GM12878 (cell line): ENCODE measurements around the gene BMPR1B. TPM values are rescaled to one million over a fixed set of nuclear protein-coding genes. Genes with fewer than 3 reads are reported as not detected.

Experiments
- ATAC-seq: fragments of 200-7000 bp; cut with Tn5 transposase; 3 replicates; pipeline ENCODE4 v1.9.1; 2020; ENCODE audit warnings: mild to moderate bottlenecking, moderate library complexity
- BruUV-seq: library from RNA; stranded (reverse); fragments of 400-500 nt; replicated peaks from 2 replicates; lab custom pipeline; 2021; lab: Mats Ljungman, UMichigan
- CTCF ChIA-PET: fragments of 300-600 bp; sonication (Branson Sonifier 250); formaldehyde crosslinking; extraction: SDS; loops from one replicate; lab custom pipeline; 2021; ENCODE audit warnings: inconsistent platforms; lab: Yijun Ruan, JAX
- POLR2A ChIA-PET: fragments of 350-600 bp; formaldehyde crosslinking; extraction: SDS; loops from one replicate; lab custom pipeline; 2021; ENCODE audit warnings: inconsistent platforms; lab: Charles Lee
- RAD21 ChIA-PET: fragments of 300-600 bp; sonication (Branson Sonifier 250); formaldehyde crosslinking; loops from one replicate; lab custom pipeline; 2023; ENCODE audit warnings: antibody characterized with exemption; ENCODE audit not compliant: unreplicated experiment; lab: Charles Lee
- SMC1A ChIA-PET: fragments of 300-600 bp; sonication (Branson Sonifier 250); formaldehyde crosslinking; loops from one replicate; lab custom pipeline; 2023; ENCODE audit not compliant: unreplicated experiment, uncharacterized antibody; lab: Charles Lee
- DNase-seq: peaks from one replicate; pipeline ENCODE4 v3.0.0-alpha.2; 2011; ENCODE audit warnings: low read depth, low spot score
- FAIRE-seq: peaks from 3 replicates; lab custom pipeline; 2011; peaks lifted over from hg19 to GRCh38; lab: Jason Lieb, UNC
- H2AFZ ChIP-seq: 2 replicates; pipeline ENCODE4 v1.6.0; 2011; ENCODE audit warnings: low read depth, low read length, control low read depth; ENCODE audit not compliant: control insufficient read depth
- H3K27ac ChIP-seq: 2 replicates; pipeline ENCODE4 v1.5.1; 2011; ENCODE audit warnings: control low read depth; ENCODE audit not compliant: control insufficient read depth, insufficient read depth
- H3K27me3 ChIP-seq, 2 experiments: replicated peaks in 1 of 2; 2 replicates each; pipeline versions ENCODE4 v1.6.0 to v1.6.1; 2011; ENCODE audit warnings: low read length in 1 of 2; ENCODE audit not compliant: control insufficient read depth in 2 of 2, insufficient read depth in 2 of 2
- H3K36me3 ChIP-seq, 2 experiments: 2 replicates each; pipeline ENCODE4 v1.5.1; 2011; ENCODE audit warnings: low read length in 1 of 2; ENCODE audit not compliant: control insufficient read depth in 2 of 2, insufficient read depth in 2 of 2
- H3K4me1 ChIP-seq: 2 replicates; pipeline ENCODE4 v1.6.1; 2011; ENCODE audit warnings: mild to moderate bottlenecking, low read length, moderate library complexity, mixed read lengths; ENCODE audit not compliant: control insufficient read depth, insufficient read depth
- H3K4me2 ChIP-seq: 2 replicates; pipeline ENCODE4 v1.6.0; 2011; ENCODE audit warnings: control low read depth; ENCODE audit not compliant: control insufficient read depth, insufficient read depth
- H3K4me3 ChIP-seq: fragments of 200-600 bp; sonication (generic); 2 replicates; pipeline ENCODE4 v1.5.1; 2016
- H3K79me2 ChIP-seq: 2 replicates; pipeline ENCODE4 v1.6.0; 2011; ENCODE audit warnings: low read length; ENCODE audit not compliant: control insufficient read depth, insufficient read depth
- H3K9ac ChIP-seq: 2 replicates; pipeline ENCODE4 v1.8.0; 2011; ENCODE audit warnings: low read length, control low read depth, mixed read lengths; ENCODE audit not compliant: control insufficient read depth, insufficient read depth
- H3K9me3 ChIP-seq: replicated peaks from 3 replicates; pipeline ENCODE4 v1.5.1; 2011; ENCODE audit warnings: mild to moderate bottlenecking, low read length; ENCODE audit not compliant: control insufficient read depth, insufficient read depth
- H4K20me1 ChIP-seq: 2 replicates; pipeline ENCODE4 v1.6.0; 2011; ENCODE audit not compliant: control insufficient read depth, insufficient read depth
- ATF7 ChIP-seq: fragments of 450-650 bp; IDR thresholded peaks from 2 replicates; pipeline ENCODE4 v1.6.1; 2016; ENCODE audit warnings: low read depth, mild to moderate bottlenecking
- BMI1 ChIP-seq: fragments of 450-650 bp; IDR thresholded peaks from 2 replicates; pipeline ENCODE4 v1.6.1; 2016; ENCODE audit warnings: mild to moderate bottlenecking, moderate library complexity, borderline replicate concordance
- CBX3 ChIP-seq: fragments of 200-600 bp; sonication (generic); IDR thresholded peaks from 2 replicates; pipeline ENCODE4 v1.6.1; 2016; ENCODE audit warnings: low read depth, borderline replicate concordance
- EGR1 ChIP-seq, 2 experiments: IDR thresholded peaks; 1 replicate in 1 of 2; 2 replicates in 1 of 2; pipeline ENCODE4 v1.6.1; 2011 to 2012; ENCODE audit warnings: low read depth in 2 of 2, low read length in 2 of 2, borderline replicate concordance in 1 of 2, mild to moderate bottlenecking in 1 of 2, moderate library complexity in 1 of 2
- ESRRA ChIP-seq: IDR thresholded peaks from 2 replicates; pipeline ENCODE4 v1.6.1; 2012; ENCODE audit warnings: mild to moderate bottlenecking, low read length, improper control_type of control experiment
- KDM1A ChIP-seq: fragments of 200-600 bp; sonication (generic); IDR thresholded peaks from 2 replicates; pipeline ENCODE4 v1.6.1; 2016; ENCODE audit warnings: borderline replicate concordance
- NBN ChIP-seq: fragments of 450-650 bp; IDR thresholded peaks from 2 replicates; pipeline ENCODE4 v1.6.1; 2016
- NR2C1 ChIP-seq: fragments of 450-650 bp; IDR thresholded peaks from 2 replicates; pipeline ENCODE4 v1.6.1; 2017; ENCODE audit warnings: antibody characterized with exemption, mild to moderate bottlenecking, moderate library complexity
- NRF1 ChIP-seq: conservative IDR thresholded peaks from 2 replicates; pipeline ENCODE4 v1.6.1; 2011; ENCODE audit warnings: mild to moderate bottlenecking, low read depth, low read length, improper control_type of control experiment
- PAX8 ChIP-seq: fragments of 450-650 bp; IDR thresholded peaks from 2 replicates; pipeline ENCODE4 v1.6.1; 2017; ENCODE audit warnings: mild to moderate bottlenecking, moderate library complexity
- PML ChIP-seq: IDR thresholded peaks from 2 replicates; pipeline ENCODE4 v1.6.1; 2012; ENCODE audit warnings: low read length, inconsistent platforms
- POLR2AphosphoS2 ChIP-seq: IDR thresholded peaks from 2 replicates; pipeline ENCODE4 v1.6.1; 2011; ENCODE audit warnings: low read depth, mild to moderate bottlenecking, low read length, improper control_type of control experiment, moderate library complexity
- RBBP5 ChIP-seq: fragments of 200-600 bp; sonication (generic); conservative IDR thresholded peaks from 2 replicates; pipeline ENCODE4 v1.6.1; 2016
- SMAD5 ChIP-seq: IDR thresholded peaks from 2 replicates; pipeline ENCODE4 v1.6.1; 2016; ENCODE audit warnings: antibody characterized with exemption, low read depth
- WGBS: methylation state at CpG from one replicate; pipeline ENCODE4 v1.1.6; 2016; ENCODE audit warnings: low lambda C conversion rate; ENCODE audit not compliant: insufficient replicate concordance, insufficient coverage; ENCODE audit errors: missing lambda C conversion rate; 5-methylcytosine and 5-hydroxymethylcytosine counted together
- in situ Hi-C: fragments of 300-500 bp; cut with MboI; formaldehyde crosslinking; loops from 9 replicates; pipeline ENCODE4 v1.14.3; 2018; ENCODE audit warnings: mixed read lengths
- intact Hi-C: fragments of 100-400 bp; cut with micrococcal nuclease; formaldehyde crosslinking; loops from one replicate; pipeline ENCODE4 v1.14.2; 2022; ENCODE audit not compliant: unreplicated experiment
- polyA plus RNA-seq, 11 experiments: library from polyadenylated mRNA; depleted of rRNA in 4 of 11; unstranded in 6 of 11; stranded (reverse) in 5 of 11; fragments of >200 nt; fragmentation: Nextera tagmentation in 4 of 11; fragmentation: Illumina TruSeq in 1 of 11; extraction: Ambion mirVana in 4 of 11; extraction: Trizol in 1 of 11; gene quantifications; 1 replicate in 1 of 11; 2 replicates in 10 of 11; pipeline versions ENCODE4 v1.2.1 to v1.2.3, GENCODE V29; 2011 to 2016; ENCODE audit warnings: inconsistent platforms in 2 of 11, missing spikeins in 2 of 11, low read depth in 1 of 11
- total RNA-seq, 4 experiments: library from RNA; depleted of rRNA in 3 of 4; stranded (reverse); fragments of >200 nt in 3 of 4; fragmentation: Illumina TruSeq in 1 of 4; extraction: Trizol in 1 of 4; gene quantifications; 2 replicates each; pipeline versions ENCODE4 v1.2.1 to v1.2.3, GENCODE V29; 2013 to 2021
- TF ChIP-seq, protein P1 (sequence below): fragments of 450-650 bp; IDR thresholded peaks from 2 replicates; pipeline ENCODE4 v1.6.1; 2016; ENCODE audit warnings: mild to moderate bottlenecking
- TF ChIP-seq, protein P2 (sequence below): IDR thresholded peaks from 2 replicates; pipeline ENCODE4 v1.6.1; 2012; ENCODE audit warnings: low read depth, low read length, improper control_type of control experiment
- TF ChIP-seq, protein P3 (sequence below), 3 experiments: IDR thresholded peaks in 2 of 3; conservative IDR thresholded peaks in 1 of 3; 2 replicates each; pipeline ENCODE4 v1.5.1; 2011; ENCODE audit warnings: low read depth in 3 of 3, low read length in 3 of 3, mild to moderate bottlenecking in 3 of 3, control low read depth in 2 of 3, moderate library complexity in 2 of 3, inconsistent platforms in 1 of 3, mixed read lengths in 1 of 3; ENCODE audit not compliant: control insufficient read depth in 2 of 3, insufficient read depth in 1 of 3; ENCODE audit errors: extremely low read depth in 1 of 3
- TF ChIP-seq, protein P4 (sequence below): fragments of 450-650 bp; IDR thresholded peaks from 2 replicates; pipeline ENCODE4 v1.6.1; 2018; ENCODE audit warnings: borderline replicate concordance, mild to moderate bottlenecking; ENCODE audit not compliant: partially characterized antibody

BMPR1B gene
- total and polyA plus RNA-seq, 10 of the 15 experiments (the other 5 are each of a cell fraction or from before 2014, with no cell fraction given), result not detected

DNA sequence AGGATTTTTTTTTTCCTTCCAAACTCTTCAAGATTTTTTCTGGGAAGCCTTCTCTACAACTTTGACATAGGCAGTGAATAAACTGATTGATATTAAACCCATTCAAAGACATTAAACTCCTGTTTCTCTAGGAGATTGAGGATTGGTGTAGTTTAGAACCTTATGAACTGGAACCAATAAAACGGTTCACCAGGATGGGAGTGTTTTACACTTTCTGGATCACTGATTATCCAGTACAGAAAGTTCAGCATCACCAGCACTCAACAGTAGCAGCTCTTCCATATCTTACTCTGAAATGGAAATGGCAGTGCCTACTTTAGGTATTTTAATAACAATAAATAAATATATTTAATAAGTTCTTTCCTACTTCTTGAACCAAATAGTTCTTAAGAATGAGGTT lies 76.7 kb downstream of the BMPR1B start:
- Histone ChIP-seq H3K27me3 (no peaks in the 10 kb centered on the region), H3K9me3 (no peaks in the 10 kb centered on the region), H3K79me2 (no peaks in the 10 kb centered on the region), H3K27ac (no peak overlapping the region), H3K9ac (no peak overlapping the region), H3K36me3 (no peaks in the 10 kb centered on the region), H2AFZ (no peak overlapping the region), H3K4me1 (no peaks in the 10 kb centered on the region), H3K4me3 (no peak overlapping the region), H3K4me2 (no peak overlapping the region), H4K20me1 (no peaks in the 10 kb centered on the region)
- FAIRE-seq (no peak), ATAC-seq (no peak), DNase-seq (no peak)
- in situ Hi-C loops, result no loop called here
- TF ChIP-seq NR2C1 (no peak), NRF1 (no peak), SMAD5 (no peak), PML (no peak), ESRRA (no peak), NBN (no peak), BMI1 (no peak), PAX8 (no peak), ATF7 (no peak), CBX3 (no peak), KDM1A (no peak), POLR2AphosphoS2 (no peak), EGR1 (IDR thresholded peaks at IDR 0.05; ENCODE audit: borderline replicate concordance in 1 of 2, low read depth in 2 of 2, low read length in 2 of 2) (no peak), RBBP5 (no peak)
- TF ChIP-seq, protein P1, sequence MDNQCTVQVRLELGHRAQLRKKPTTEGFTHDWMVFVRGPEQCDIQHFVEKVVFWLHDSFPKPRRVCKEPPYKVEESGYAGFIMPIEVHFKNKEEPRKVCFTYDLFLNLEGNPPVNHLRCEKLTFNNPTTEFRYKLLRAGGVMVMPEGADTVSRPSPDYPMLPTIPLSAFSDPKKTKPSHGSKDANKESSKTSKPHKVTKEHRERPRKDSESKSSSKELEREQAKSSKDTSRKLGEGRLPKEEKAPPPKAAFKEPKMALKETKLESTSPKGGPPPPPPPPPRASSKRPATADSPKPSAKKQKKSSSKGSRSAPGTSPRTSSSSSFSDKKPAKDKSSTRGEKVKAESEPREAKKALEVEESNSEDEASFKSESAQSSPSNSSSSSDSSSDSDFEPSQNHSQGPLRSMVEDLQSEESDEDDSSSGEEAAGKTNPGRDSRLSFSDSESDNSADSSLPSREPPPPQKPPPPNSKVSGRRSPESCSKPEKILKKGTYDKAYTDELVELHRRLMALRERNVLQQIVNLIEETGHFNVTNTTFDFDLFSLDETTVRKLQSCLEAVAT, result no peak
- TF ChIP-seq, protein P2, sequence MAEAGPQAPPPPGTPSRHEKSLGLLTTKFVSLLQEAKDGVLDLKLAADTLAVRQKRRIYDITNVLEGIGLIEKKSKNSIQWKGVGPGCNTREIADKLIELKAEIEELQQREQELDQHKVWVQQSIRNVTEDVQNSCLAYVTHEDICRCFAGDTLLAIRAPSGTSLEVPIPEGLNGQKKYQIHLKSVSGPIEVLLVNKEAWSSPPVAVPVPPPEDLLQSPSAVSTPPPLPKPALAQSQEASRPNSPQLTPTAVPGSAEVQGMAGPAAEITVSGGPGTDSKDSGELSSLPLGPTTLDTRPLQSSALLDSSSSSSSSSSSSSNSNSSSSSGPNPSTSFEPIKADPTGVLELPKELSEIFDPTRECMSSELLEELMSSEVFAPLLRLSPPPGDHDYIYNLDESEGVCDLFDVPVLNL, result no peak
- TF ChIP-seq, protein P3, sequence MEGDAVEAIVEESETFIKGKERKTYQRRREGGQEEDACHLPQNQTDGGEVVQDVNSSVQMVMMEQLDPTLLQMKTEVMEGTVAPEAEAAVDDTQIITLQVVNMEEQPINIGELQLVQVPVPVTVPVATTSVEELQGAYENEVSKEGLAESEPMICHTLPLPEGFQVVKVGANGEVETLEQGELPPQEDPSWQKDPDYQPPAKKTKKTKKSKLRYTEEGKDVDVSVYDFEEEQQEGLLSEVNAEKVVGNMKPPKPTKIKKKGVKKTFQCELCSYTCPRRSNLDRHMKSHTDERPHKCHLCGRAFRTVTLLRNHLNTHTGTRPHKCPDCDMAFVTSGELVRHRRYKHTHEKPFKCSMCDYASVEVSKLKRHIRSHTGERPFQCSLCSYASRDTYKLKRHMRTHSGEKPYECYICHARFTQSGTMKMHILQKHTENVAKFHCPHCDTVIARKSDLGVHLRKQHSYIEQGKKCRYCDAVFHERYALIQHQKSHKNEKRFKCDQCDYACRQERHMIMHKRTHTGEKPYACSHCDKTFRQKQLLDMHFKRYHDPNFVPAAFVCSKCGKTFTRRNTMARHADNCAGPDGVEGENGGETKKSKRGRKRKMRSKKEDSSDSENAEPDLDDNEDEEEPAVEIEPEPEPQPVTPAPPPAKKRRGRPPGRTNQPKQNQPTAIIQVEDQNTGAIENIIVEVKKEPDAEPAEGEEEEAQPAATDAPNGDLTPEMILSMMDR (IDR thresholded peaks at IDR 0.05 in 2 of 3, conservative IDR thresholded peaks at IDR 0.05 in 1 of 3; ENCODE audit: control insufficient read depth in 2 of 3, extremely low read depth in 1 of 3, insufficient read depth in 1 of 3, low read depth in 3 of 3, low read length in 3 of 3), result no peak
- TF ChIP-seq, protein P4, sequence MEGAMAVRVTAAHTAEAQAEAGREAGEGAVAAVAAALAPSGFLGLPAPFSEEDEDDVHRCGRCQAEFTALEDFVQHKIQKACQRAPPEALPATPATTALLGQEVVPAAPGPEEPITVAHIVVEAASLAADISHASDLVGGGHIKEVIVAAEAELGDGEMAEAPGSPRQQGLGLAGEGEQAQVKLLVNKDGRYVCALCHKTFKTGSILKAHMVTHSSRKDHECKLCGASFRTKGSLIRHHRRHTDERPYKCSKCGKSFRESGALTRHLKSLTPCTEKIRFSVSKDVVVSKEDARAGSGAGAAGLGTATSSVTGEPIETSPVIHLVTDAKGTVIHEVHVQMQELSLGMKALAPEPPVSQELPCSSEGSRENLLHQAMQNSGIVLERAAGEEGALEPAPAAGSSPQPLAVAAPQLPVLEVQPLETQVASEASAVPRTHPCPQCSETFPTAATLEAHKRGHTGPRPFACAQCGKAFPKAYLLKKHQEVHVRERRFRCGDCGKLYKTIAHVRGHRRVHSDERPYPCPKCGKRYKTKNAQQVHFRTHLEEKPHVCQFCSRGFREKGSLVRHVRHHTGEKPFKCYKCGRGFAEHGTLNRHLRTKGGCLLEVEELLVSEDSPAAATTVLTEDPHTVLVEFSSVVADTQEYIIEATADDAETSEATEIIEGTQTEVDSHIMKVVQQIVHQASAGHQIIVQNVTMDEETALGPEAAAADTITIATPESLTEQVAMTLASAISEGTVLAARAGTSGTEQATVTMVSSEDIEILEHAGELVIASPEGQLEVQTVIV, result no peak
- CTCF ChIA-PET, result no interaction called here
- intact Hi-C loops, result no loop called here
- RAD21 ChIA-PET, result no interaction called here
- BruUV-seq, result no TSS peak
- POLR2A ChIA-PET, result no interaction called here
- SMC1A ChIA-PET, result no interaction called here
- 80% methylated on average over 1 of the region's 1 CpG for WGBS
